B cell (primary cell): ENCODE data around the gene KCTD20.

Experiments
- CTCF ChIP-seq: fragments of 200-600 bp; IDR thresholded peaks from one replicate; pipeline ENCODE4 v1.8.0; 2022; ENCODE audit warnings: antibody characterized with exemption, mild to moderate bottlenecking
- EZH2 ChIP-seq: IDR thresholded peaks from 2 replicates; pipeline ENCODE4 v1.6.1; 2012; ENCODE audit warnings: borderline replicate concordance, low read depth, mild to moderate bottlenecking, moderate library complexity, low read length; ENCODE audit not compliant: insufficient read depth, poor library complexity, severe bottlenecking

GRCh38 chr6:36419310-36419709, 23.5 kb upstream of the KCTD20 start:
- TF ChIP-seq CTCF = no peak
- no peak for TF ChIP-seq EZH2
